CD1c-positive myeloid dendritic cell (primary cell): ENCODE data around the gene KCNK2.

ENCODE experiments used
- DNase-seq: peaks from one replicate; pipeline ENCODE4 v3.0.0-alpha.2; 2016; ENCODE audit errors: extremely low spot score

The KCNK2 gene, protein sequence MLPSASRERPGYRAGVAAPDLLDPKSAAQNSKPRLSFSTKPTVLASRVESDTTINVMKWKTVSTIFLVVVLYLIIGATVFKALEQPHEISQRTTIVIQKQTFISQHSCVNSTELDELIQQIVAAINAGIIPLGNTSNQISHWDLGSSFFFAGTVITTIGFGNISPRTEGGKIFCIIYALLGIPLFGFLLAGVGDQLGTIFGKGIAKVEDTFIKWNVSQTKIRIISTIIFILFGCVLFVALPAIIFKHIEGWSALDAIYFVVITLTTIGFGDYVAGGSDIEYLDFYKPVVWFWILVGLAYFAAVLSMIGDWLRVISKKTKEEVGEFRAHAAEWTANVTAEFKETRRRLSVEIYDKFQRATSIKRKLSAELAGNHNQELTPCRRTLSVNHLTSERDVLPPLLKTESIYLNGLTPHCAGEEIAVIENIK

GRCh38 chr1:215082532-215083382, at the start of gene KCNK2:
Gene KCNK2, plus strand, starts transcription at chr1:215082737. Its CDS starts 649 bp downstream, at chr1:215083386.
- no peak for DNase-seq

- no peak for DNase-seq
These were observed 49.5 kb upstream of the KCNK2 start for GRCh38 chr1:215032911-215033526.

GRCh38 chr1:215040190-215040589, 42.3 kb upstream of the KCNK2 start:
- DNase-seq: no peak

- no peak for DNase-seq
These were observed 39.1 kb upstream of the KCNK2 start for GRCh38 chr1:215043401-215043800.

GRCh38 chr1:215044151-215044550, 38.4 kb upstream of the KCNK2 start:
- no peak for DNase-seq

- DNase-seq: no peak
These were observed 36.7 kb upstream of the KCNK2 start for GRCh38 chr1:215045698-215046308.

- DNase-seq: no peak
These were observed 30.1 kb upstream of the KCNK2 start for GRCh38 chr1:215052256-215053015.

- DNase-seq: no peak
These were observed 28.3 kb upstream of the KCNK2 start for GRCh38 chr1:215054266-215054665.

DNA sequence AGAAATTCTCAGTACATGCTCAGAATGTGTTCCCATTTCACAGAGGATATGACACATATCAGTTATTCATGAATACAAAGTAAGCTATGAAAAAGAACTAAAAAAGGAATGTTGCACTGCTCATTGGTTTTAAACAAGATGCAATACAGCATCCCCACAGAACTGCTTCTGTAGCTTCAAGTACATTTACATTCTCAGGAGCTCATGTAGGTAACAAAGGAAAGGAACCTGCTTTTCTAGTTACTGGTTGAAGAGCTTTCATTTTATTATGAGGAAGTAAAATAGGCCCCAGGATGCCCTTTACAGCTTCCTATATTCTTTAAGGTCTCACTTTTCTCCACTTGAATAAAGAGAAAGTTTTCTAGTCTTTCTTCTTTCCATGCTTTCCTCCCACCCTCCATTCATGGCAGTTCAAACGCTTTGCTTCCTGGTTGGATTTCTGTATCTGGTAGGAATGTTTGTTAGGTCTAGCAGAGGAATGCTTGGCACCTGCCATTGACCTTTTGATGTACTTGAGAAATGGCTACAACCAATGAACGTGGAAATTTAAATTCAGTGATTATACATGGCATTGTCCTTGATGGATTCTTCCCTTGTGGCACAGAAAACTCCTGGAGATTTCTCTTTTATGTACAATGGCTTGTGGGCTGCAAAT, 27.1 kb upstream of the KCNK2 start:
- no peak for DNase-seq

- no peak for DNase-seq
These were observed 26.0 kb upstream of the KCNK2 start for GRCh38 chr1:215056584-215056983.

GRCh38 chr1:215059947-215060346, 22.6 kb upstream of the KCNK2 start:
- DNase-seq: no peak

- DNase-seq: no peak
These were observed 18.2 kb upstream of the KCNK2 start for GRCh38 chr1:215064327-215064726.

- DNase-seq: no peak
These were observed 11.5 kb upstream of the KCNK2 start for GRCh38 chr1:215071078-215071477.

GRCh38 chr1:215076322-215076721, 6.2 kb upstream of the KCNK2 start:
- no peak for DNase-seq

GRCh38 chr1:215079456-215079855, 3.1 kb upstream of the KCNK2 start:
- DNase-seq: no peak

- no peak for DNase-seq
These were observed 641 bp upstream of the KCNK2 start for GRCh38 chr1:215081661-215082531.

- DNase-seq: no peak
These were observed 935 bp downstream of the KCNK2 start for GRCh38 chr1:215083383-215083961.

DNA sequence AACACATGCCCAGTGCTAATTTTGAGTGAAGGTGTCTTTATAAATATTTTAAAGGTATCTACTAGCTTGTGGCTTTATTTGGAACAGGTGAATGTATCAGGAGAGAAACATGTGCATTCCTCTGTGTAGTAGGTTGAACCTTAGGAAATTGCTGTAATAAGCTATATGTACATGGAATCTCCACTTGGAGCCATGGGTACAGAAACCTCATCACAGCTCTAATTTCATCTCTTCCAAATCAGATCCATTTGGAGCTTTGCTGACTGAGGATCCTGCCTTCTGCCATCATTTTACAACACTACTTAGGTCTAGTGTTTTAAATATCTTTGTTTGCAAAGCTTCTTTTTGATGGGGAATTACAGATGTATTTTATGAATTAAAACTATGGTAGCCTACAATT, 2.1 kb downstream of the KCNK2 start:
- DNase-seq: no peak

DNA sequence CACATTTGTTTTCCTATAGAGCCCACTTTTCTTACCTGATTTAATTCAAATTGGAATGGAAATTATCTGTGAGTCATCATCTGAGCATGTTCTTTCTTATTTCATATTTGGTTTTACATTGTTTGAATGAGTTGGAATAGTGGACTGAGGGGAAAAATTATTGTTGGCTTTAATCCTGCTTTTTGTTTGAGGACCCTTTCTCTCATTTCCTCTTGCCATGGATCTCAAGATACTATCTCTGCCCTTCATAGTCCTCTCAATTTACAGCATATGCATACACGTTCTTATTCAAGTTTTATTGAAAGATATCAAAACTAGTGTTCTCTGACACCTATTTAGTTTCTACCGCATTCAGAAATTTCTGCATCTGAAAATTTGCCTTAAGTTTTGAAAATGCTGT, 5.1 kb downstream of the KCNK2 start:
- DNase-seq: no peak
